ENCODE data around the gene PNMA8C. TPM values are rescaled to one million over a fixed set of nuclear protein-coding genes. Genes with fewer than 3 reads are reported as not detected.

PNMA8C gene
- polyA plus RNA-seq, 4 donors = 0.09 to 0.49 TPM; not detected in 2

- 75 to 81% (median 79%) methylated on average over 6 of the region's 6 CpGs for WGBS, 3 donors
- DNase-seq = no peak
- Histone ChIP-seq H3K27ac (ENCODE audit: low read depth in 1 of 3, low read length in 2 of 3) (no peak overlapping the region), H3K4me1 (ENCODE audit: control insufficient read depth in 3 of 3, insufficient read depth in 2 of 3, low read depth in 1 of 3, low read length in 2 of 3) (no peaks in the 10 kb centered on the region), H3K36me3 (ENCODE audit: control insufficient read depth in 3 of 3, insufficient read depth in 2 of 3, low read depth in 1 of 3, low read length in 3 of 3) (no peaks in the 10 kb centered on the region), H3K4me3 (ENCODE audit: low read depth in 1 of 3, low read length in 3 of 3) (no peak overlapping the region), H3K9me3 (ENCODE audit: control insufficient read depth in 2 of 2, insufficient read depth in 1 of 2, low read depth in 1 of 2, low read length in 1 of 2) (peaks cover 0 to 3% of the 10 kb centered on the region in 2 donors), H3K27me3 (ENCODE audit: control insufficient read depth in 3 of 3, insufficient read depth in 3 of 3, low read length in 3 of 3) (no peaks in the 10 kb centered on the region)
- FAIRE-seq = no peak
These were observed 24.9 kb upstream of the PNMA8C start for GRCh38 chr19:46453661-46454060.

DNA sequence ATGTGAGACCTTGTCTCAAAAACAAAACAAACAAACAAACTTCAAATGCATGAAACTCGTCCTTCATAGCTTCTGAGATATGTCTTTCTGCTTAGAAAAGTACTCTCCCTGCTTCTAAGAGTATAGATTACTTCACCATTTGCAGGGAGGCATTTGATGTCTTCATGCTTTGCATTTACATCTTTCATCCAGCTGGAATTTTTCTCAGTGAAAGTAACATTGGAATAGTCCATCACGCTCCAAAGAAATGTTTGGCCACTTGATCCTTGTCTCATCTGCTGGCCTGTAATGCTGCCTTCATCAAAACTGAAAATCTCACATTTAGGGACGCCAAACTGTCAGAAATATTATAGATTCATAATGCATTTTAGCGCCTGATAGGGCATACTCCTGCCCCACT, 23.4 kb upstream of the PNMA8C start:
- Histone ChIP-seq H3K36me3 (ENCODE audit: control insufficient read depth in 3 of 3, insufficient read depth in 2 of 3, low read depth in 1 of 3, low read length in 3 of 3) (no peaks in the 10 kb centered on the region), H3K9me3 (ENCODE audit: control insufficient read depth in 2 of 2, insufficient read depth in 1 of 2, low read depth in 1 of 2, low read length in 1 of 2) (peaks cover 0 to 3% of the 10 kb centered on the region in 2 donors), H3K27me3 (ENCODE audit: control insufficient read depth in 3 of 3, insufficient read depth in 3 of 3, low read length in 3 of 3) (no peaks in the 10 kb centered on the region), H3K27ac (ENCODE audit: low read depth in 1 of 3, low read length in 2 of 3) (no peak overlapping the region), H3K4me3 (ENCODE audit: low read depth in 1 of 3, low read length in 3 of 3) (no peak overlapping the region), H3K4me1 (ENCODE audit: control insufficient read depth in 3 of 3, insufficient read depth in 2 of 3, low read depth in 1 of 3, low read length in 2 of 3) (no peaks in the 10 kb centered on the region)
- DNase-seq (no peak), FAIRE-seq (no peak)
- WGBS, 3 donors = 37 to 39% (median 38%) methylated on average over 4 of the region's 4 CpGs

DNA sequence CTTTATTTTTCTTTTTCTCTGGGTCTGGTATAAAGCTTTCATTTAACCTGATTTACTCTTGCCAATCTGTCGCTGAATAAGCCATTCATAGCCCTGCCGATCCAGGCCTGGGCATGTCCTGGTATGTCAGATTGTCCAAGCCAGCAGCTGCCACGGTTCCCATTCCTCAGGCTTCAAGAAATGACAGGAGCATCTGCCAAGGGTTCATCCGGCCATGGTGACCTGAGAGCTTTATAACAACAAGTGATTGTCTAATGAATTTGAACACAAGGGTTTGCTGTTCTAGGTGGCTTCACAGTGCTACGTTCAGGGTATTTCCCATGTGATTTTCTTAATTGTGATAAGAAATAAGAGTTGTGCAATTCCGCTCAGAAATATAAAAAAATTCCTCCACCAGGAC, 22.6 kb upstream of the PNMA8C start:
- H3K27ac ChIP-seq (ENCODE audit: low read depth in 1 of 3, low read length in 2 of 3) = no peak overlapping the region
- no peak for DNase-seq
- no peak overlapping the region for H3K4me3 ChIP-seq (ENCODE audit: low read depth in 1 of 3, low read length in 3 of 3)
- no peak for FAIRE-seq
- peaks cover 0 to 3% of the 10 kb centered on the region in 2 donors for H3K9me3 ChIP-seq (ENCODE audit: control insufficient read depth in 2 of 2, insufficient read depth in 1 of 2, low read depth in 1 of 2, low read length in 1 of 2)
- H3K4me1 ChIP-seq (ENCODE audit: control insufficient read depth in 3 of 3, insufficient read depth in 2 of 3, low read depth in 1 of 3, low read length in 2 of 3) = no peaks in the 10 kb centered on the region
- H3K27me3 ChIP-seq (ENCODE audit: control insufficient read depth in 3 of 3, insufficient read depth in 3 of 3, low read length in 3 of 3) = no peaks in the 10 kb centered on the region
- 63 to 72% (median 65%) methylated on average over 6 of the region's 6 CpGs for WGBS, 3 donors
- no peaks in the 10 kb centered on the region for H3K36me3 ChIP-seq (ENCODE audit: control insufficient read depth in 3 of 3, insufficient read depth in 2 of 3, low read depth in 1 of 3, low read length in 3 of 3)

- H3K36me3 ChIP-seq (ENCODE audit: control insufficient read depth in 3 of 3, insufficient read depth in 2 of 3, low read depth in 1 of 3, low read length in 3 of 3) = no peaks in the 10 kb centered on the region
- DNase-seq (no peak), FAIRE-seq (no peak)
- peaks cover 0 to 3% of the 10 kb centered on the region in 2 donors for H3K9me3 ChIP-seq (ENCODE audit: control insufficient read depth in 2 of 2, insufficient read depth in 1 of 2, low read depth in 1 of 2, low read length in 1 of 2)
- 78 to 81% (median 79%) methylated on average over 5 of the region's 5 CpGs for WGBS, 3 donors
- H3K27me3 ChIP-seq (ENCODE audit: control insufficient read depth in 3 of 3, insufficient read depth in 3 of 3, low read length in 3 of 3) = no peaks in the 10 kb centered on the region
- H3K4me1 ChIP-seq (ENCODE audit: control insufficient read depth in 3 of 3, insufficient read depth in 2 of 3, low read depth in 1 of 3, low read length in 2 of 3) = no peaks in the 10 kb centered on the region
- no peak overlapping the region for H3K4me3 ChIP-seq (ENCODE audit: low read depth in 1 of 3, low read length in 3 of 3)
- no peak overlapping the region for H3K27ac ChIP-seq (ENCODE audit: low read depth in 1 of 3, low read length in 2 of 3)
These were observed 22.0 kb upstream of the PNMA8C start for GRCh38 chr19:46450737-46451136.

DNA sequence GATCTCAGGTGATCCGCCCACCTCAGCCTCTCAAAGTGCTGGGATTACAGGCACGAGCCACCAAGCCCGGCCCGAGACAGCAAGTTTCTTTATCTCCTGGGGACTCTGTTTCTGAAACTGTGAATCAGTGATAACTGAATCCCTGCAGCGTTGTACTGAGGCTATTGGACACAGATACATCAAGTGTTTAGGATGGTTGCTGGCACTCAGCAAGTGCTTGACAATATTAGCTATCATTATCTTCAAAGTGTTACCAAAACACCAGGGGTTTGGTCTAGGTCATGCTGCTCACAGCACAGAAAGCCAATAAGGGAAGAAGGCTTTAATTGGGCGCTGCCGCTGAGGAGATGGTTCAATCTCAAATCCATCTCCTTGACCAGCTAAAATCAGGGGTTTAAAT, 20.5 kb upstream of the PNMA8C start:
- no peaks in the 10 kb centered on the region for H3K36me3 ChIP-seq (ENCODE audit: control insufficient read depth in 3 of 3, insufficient read depth in 2 of 3, low read depth in 1 of 3, low read length in 3 of 3)
- 60 to 67% (median 61%) methylated on average over 7 of the region's 7 CpGs for WGBS, 3 donors
- DNase-seq (no peak), FAIRE-seq (no peak)
- H3K4me1 ChIP-seq (ENCODE audit: control insufficient read depth in 3 of 3, insufficient read depth in 2 of 3, low read depth in 1 of 3, low read length in 2 of 3) = no peaks in the 10 kb centered on the region
- no peak overlapping the region for H3K4me3 ChIP-seq (ENCODE audit: low read depth in 1 of 3, low read length in 3 of 3)
- H3K27ac ChIP-seq (ENCODE audit: low read depth in 1 of 3, low read length in 2 of 3) = no peak overlapping the region
- H3K27me3 ChIP-seq (ENCODE audit: control insufficient read depth in 3 of 3, insufficient read depth in 3 of 3, low read length in 3 of 3) = no peaks in the 10 kb centered on the region
- H3K9me3 ChIP-seq (ENCODE audit: control insufficient read depth in 2 of 2, insufficient read depth in 1 of 2, low read depth in 1 of 2, low read length in 1 of 2) = peaks cover 0 to 3% of the 10 kb centered on the region in 2 donors

- 89 to 93% (median 93%) methylated on average over 10 of the region's 10 CpGs for WGBS, 3 donors
- no peak for DNase-seq
- Histone ChIP-seq H3K36me3 (ENCODE audit: control insufficient read depth in 3 of 3, insufficient read depth in 2 of 3, low read depth in 1 of 3, low read length in 3 of 3) (no peaks in the 10 kb centered on the region), H3K4me3 (ENCODE audit: low read depth in 1 of 3, low read length in 3 of 3) (no peak overlapping the region), H3K9me3 (ENCODE audit: control insufficient read depth in 2 of 2, insufficient read depth in 1 of 2, low read depth in 1 of 2, low read length in 1 of 2) (peaks cover 0 to 3% of the 10 kb centered on the region in 2 donors), H3K4me1 (ENCODE audit: control insufficient read depth in 3 of 3, insufficient read depth in 2 of 3, low read depth in 1 of 3, low read length in 2 of 3) (no peaks in the 10 kb centered on the region), H3K27me3 (ENCODE audit: control insufficient read depth in 3 of 3, insufficient read depth in 3 of 3, low read length in 3 of 3) (no peaks in the 10 kb centered on the region), H3K27ac (ENCODE audit: low read depth in 1 of 3, low read length in 2 of 3) (no peak overlapping the region)
- FAIRE-seq = no peak
These were observed 19.9 kb upstream of the PNMA8C start for GRCh38 chr19:46448601-46449000.

DNA sequence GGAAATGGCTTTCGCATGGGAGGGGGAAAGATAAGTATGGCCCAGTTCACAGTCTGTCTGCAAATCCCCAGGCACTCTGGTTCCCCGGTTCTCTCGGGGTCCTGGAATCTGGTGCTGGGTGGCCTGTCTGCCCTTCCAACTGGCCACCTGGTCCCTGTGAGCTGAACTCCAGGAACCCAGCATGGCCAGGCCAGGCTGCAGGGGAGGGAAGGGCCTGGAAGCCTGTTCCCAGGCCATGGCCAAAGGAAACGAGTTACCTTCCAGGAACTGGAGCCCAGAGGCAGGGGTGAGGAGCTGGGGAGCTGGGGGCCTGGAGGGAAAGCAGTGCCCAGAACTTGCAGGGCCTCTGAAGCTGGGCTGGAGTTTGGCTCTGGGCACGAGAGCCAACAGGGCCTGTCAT, 19.1 kb upstream of the PNMA8C start:
- Histone ChIP-seq H3K27me3 (ENCODE audit: control insufficient read depth in 3 of 3, insufficient read depth in 3 of 3, low read length in 3 of 3) (no peaks in the 10 kb centered on the region), H3K9me3 (ENCODE audit: control insufficient read depth in 2 of 2, insufficient read depth in 1 of 2, low read depth in 1 of 2, low read length in 1 of 2) (peaks cover 0 to 3% of the 10 kb centered on the region in 2 donors), H3K4me1 (ENCODE audit: control insufficient read depth in 3 of 3, insufficient read depth in 2 of 3, low read depth in 1 of 3, low read length in 2 of 3) (no peaks in the 10 kb centered on the region), H3K36me3 (ENCODE audit: control insufficient read depth in 3 of 3, insufficient read depth in 2 of 3, low read depth in 1 of 3, low read length in 3 of 3) (no peaks in the 10 kb centered on the region), H3K4me3 (ENCODE audit: low read depth in 1 of 3, low read length in 3 of 3) (no peak overlapping the region), H3K27ac (ENCODE audit: low read depth in 1 of 3, low read length in 2 of 3) (no peak overlapping the region)
- WGBS, 3 donors = 63 to 79% (median 72%) methylated on average over 5 of the region's 5 CpGs
- DNase-seq (no peak), FAIRE-seq (no peak)

GRCh38 chr19:46447006-46447405, 18.3 kb upstream of the PNMA8C start:
- Histone ChIP-seq H3K36me3 (ENCODE audit: control insufficient read depth in 3 of 3, insufficient read depth in 2 of 3, low read depth in 1 of 3, low read length in 3 of 3) (no peaks in the 10 kb centered on the region), H3K27ac (ENCODE audit: low read depth in 1 of 3, low read length in 2 of 3) (no peak overlapping the region), H3K9me3 (ENCODE audit: control insufficient read depth in 2 of 2, insufficient read depth in 1 of 2, low read depth in 1 of 2, low read length in 1 of 2) (peaks cover 0 to 3% of the 10 kb centered on the region in 2 donors), H3K27me3 (ENCODE audit: control insufficient read depth in 3 of 3, insufficient read depth in 3 of 3, low read length in 3 of 3) (no peaks in the 10 kb centered on the region), H3K4me1 (ENCODE audit: control insufficient read depth in 3 of 3, insufficient read depth in 2 of 3, low read depth in 1 of 3, low read length in 2 of 3) (no peaks in the 10 kb centered on the region), H3K4me3 (ENCODE audit: low read depth in 1 of 3, low read length in 3 of 3) (no peak overlapping the region)
- 33 to 46% (median 43%) methylated on average over 3 of the region's 3 CpGs for WGBS, 3 donors
- DNase-seq (no peak), FAIRE-seq (no peak)

DNA sequence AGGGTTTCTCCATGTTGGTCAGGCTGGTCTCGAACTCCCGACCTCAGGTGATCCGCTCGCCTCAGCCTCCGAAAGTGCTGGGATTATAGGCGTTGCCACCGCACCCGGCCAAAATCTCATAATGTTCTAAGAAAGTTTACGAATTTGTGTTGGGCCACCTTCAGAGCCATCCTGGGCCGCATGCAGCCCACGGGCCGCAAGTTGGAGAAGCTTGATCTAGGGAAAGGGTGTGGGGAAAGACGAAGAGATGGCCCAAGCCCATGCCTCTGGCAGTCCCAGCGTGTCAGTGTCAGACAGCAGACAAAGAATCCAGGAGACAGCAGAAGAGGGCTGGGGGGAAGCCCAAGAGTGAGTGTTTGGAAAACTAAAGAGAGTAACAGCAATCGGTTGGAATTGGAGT, 17.3 kb upstream of the PNMA8C start:
- 82 to 88% (median 85%) methylated on average over 15 of the region's 15 CpGs for whole genome bisulfite sequencing, 3 donors
- Histone ChIP-seq H3K9me3 (ENCODE audit: control insufficient read depth in 2 of 2, insufficient read depth in 1 of 2, low read depth in 1 of 2, low read length in 1 of 2) (peaks cover 0 to 3% of the 10 kb centered on the region in 2 donors), H3K36me3 (ENCODE audit: control insufficient read depth in 3 of 3, insufficient read depth in 2 of 3, low read depth in 1 of 3, low read length in 3 of 3) (no peaks in the 10 kb centered on the region), H3K4me3 (ENCODE audit: low read depth in 1 of 3, low read length in 3 of 3) (no peak overlapping the region), H3K4me1 (ENCODE audit: control insufficient read depth in 3 of 3, insufficient read depth in 2 of 3, low read depth in 1 of 3, low read length in 2 of 3) (no peaks in the 10 kb centered on the region), H3K27me3 (ENCODE audit: control insufficient read depth in 3 of 3, insufficient read depth in 3 of 3, low read length in 3 of 3) (no peaks in the 10 kb centered on the region), H3K27ac (ENCODE audit: low read depth in 1 of 3, low read length in 2 of 3) (no peak overlapping the region)
- DNase-seq = no peak
- no peak for FAIRE-seq

Measured in small intestine (tissue), 7 donors.